Vagina (tissue), 2 donors: Measurements from ENCODE around the gene P4HA1.

Experiments used
- POLR2A ChIP-seq, 2 donors: fragments of 450-650 bp; IDR thresholded peaks; one replicate each; pipeline ENCODE4 v1.6.1; 2017; ENCODE audit warnings: antibody characterized with exemption in 2 of 2, mild to moderate bottlenecking in 2 of 2, moderate library complexity in 2 of 2
- TF ChIP-seq, protein P1 (sequence below), 3 experiments: fragments of 450-650 bp in 2 of 3; fragments of 200-600 bp in 1 of 3; sonication (generic) in 1 of 3; IDR thresholded peaks; one replicate each; pipeline ENCODE4 v1.5.1; 2017 to 2019; ENCODE audit warnings: antibody characterized with exemption in 3 of 3, mild to moderate bottlenecking in 2 of 3, moderate library complexity in 2 of 3

DNA sequence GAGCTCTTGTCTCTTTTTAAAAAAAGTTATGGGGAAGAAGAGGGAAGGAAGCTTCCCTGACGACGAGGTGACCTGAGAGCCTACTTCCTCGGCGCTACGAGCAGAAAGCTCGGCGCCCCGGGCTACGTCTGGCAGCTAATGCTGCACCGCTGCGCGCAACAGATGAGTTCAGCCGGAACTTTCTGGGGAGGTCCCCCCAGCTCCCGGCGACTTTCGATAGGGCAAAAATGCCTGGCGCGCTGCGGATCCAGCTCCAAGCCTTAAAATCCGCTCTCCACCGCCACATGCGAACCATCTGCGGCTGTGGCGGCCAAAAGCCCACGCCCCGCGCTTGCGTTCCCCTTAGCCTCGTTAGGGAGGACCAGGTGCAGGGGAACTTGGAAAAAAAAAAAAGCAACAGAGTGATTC, 621 bp downstream of the P4HA1 start:
- TF ChIP-seq POLR2A (IDR thresholded peaks at IDR 0.05) = peak in 1 of 2 donors; percentile 15
- TF ChIP-seq, protein P1, sequence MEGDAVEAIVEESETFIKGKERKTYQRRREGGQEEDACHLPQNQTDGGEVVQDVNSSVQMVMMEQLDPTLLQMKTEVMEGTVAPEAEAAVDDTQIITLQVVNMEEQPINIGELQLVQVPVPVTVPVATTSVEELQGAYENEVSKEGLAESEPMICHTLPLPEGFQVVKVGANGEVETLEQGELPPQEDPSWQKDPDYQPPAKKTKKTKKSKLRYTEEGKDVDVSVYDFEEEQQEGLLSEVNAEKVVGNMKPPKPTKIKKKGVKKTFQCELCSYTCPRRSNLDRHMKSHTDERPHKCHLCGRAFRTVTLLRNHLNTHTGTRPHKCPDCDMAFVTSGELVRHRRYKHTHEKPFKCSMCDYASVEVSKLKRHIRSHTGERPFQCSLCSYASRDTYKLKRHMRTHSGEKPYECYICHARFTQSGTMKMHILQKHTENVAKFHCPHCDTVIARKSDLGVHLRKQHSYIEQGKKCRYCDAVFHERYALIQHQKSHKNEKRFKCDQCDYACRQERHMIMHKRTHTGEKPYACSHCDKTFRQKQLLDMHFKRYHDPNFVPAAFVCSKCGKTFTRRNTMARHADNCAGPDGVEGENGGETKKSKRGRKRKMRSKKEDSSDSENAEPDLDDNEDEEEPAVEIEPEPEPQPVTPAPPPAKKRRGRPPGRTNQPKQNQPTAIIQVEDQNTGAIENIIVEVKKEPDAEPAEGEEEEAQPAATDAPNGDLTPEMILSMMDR (IDR thresholded peaks at IDR 0.05) = no peak
